Fibroblast of villous mesenchyme (primary cell): ENCODE results near the gene DNAAF9. TPM values are rescaled to one million over a fixed set of nuclear protein-coding genes. Genes with fewer than 3 reads are reported as not detected.

Source experiments
- DNase-seq: peaks from one replicate; pipeline ENCODE4 v3.0.0-alpha.2; 2010; ENCODE audit warnings: low read depth
- H3K4me3 ChIP-seq: 2 replicates; pipeline ENCODE4 v1.5.1; 2011; ENCODE audit warnings: low read depth, mild to moderate bottlenecking, low read length
- CTCF ChIP-seq: IDR thresholded peaks from 2 replicates; pipeline ENCODE4 v1.5.1; 2012; ENCODE audit warnings: low read depth, mild to moderate bottlenecking, low read length; ENCODE audit not compliant: insufficient read depth
- total RNA-seq: library from RNA; depleted of rRNA; stranded (reverse); fragments of >200 nt; gene quantifications from 2 replicates; pipeline ENCODE4 v1.2.3, GENCODE V29; 2012

The DNAAF9 gene
- total RNA-seq, 1 donor = 20.3 TPM

- no peak for DNase-seq
- H3K4me3 ChIP-seq = no peak overlapping the region
- no peak for TF ChIP-seq CTCF
These were observed 5.3 kb upstream of the DNAAF9 start for GRCh38 chr20:3412600-3413392.

GRCh38 chr20:3410464-3410863, 3.0 kb upstream of the DNAAF9 start:
- no peak for TF ChIP-seq CTCF
- no peak overlapping the region for H3K4me3 ChIP-seq
- no peak for DNase-seq

- TF ChIP-seq CTCF = no peak
- DNase-seq = no peak
- H3K4me3 ChIP-seq = no peak overlapping the region
These were observed 1.9 kb upstream of the DNAAF9 start for GRCh38 chr20:3409417-3409816.

GRCh38 chr20:3407771-3408637, 535 bp upstream of the DNAAF9 start:
- H3K4me3 ChIP-seq = peak overlapping the region; percentile 84
- peak; percentile 82 for DNase-seq
- TF ChIP-seq CTCF = no peak

- no peak for TF ChIP-seq CTCF
- peak overlapping the region; percentile 84 for H3K4me3 ChIP-seq
- DNase-seq = no peak
These were observed 909 bp downstream of the DNAAF9 start for GRCh38 chr20:3406481-3407039.

GRCh38 chr20:3405696-3406358, 1.6 kb downstream of the DNAAF9 start:
- DNase-seq = no peak
- TF ChIP-seq CTCF = no peak
- H3K4me3 ChIP-seq = peak overlapping the region; percentile 84
